IMR-90 (cell line): ENCODE measurements around the gene TAL1. TPM values are rescaled to one million over a fixed set of nuclear protein-coding genes. Genes with fewer than 3 reads are reported as not detected.

ENCODE experiments used
- ATAC-seq: fragments of 200-7000 bp; cut with Tn5 transposase; 2 replicates; pipeline ENCODE4 v1.9.1; 2020; ENCODE audit warnings: low read depth, mild to moderate bottlenecking, moderate library complexity
- BruUV-seq: library from RNA; stranded (reverse); fragments of 400-500 nt; replicated peaks from 2 replicates; lab custom pipeline; 2021; lab: Mats Ljungman, UMichigan
- CTCF ChIA-PET: fragments of 300-600 bp; formaldehyde crosslinking; extraction: SDS; loops from one replicate; lab custom pipeline; 2021; ENCODE audit warnings: antibody characterized with exemption; lab: Yijun Ruan, JAX
- POLR2A ChIA-PET: fragments of 300-600 bp; sonication (Branson Sonifier 250); formaldehyde crosslinking; loops from one replicate; lab custom pipeline; 2022; ENCODE audit warnings: antibody characterized with exemption; ENCODE audit not compliant: unreplicated experiment; lab: Charles Lee
- DNase-seq: peaks from one replicate; pipeline ENCODE4 v3.0.0; 2013
- H2AFZ ChIP-seq: replicated peaks from 2 replicates; pipeline ENCODE3; 2013; ENCODE audit warnings: low read length, mild to moderate bottlenecking; ENCODE audit not compliant: poor library complexity
- H2AK5ac ChIP-seq: 2 replicates; pipeline ENCODE4 v1.6.1; 2013; ENCODE audit warnings: low read depth, low read length, inconsistent platforms
- H2AK9ac ChIP-seq: replicated peaks from 2 replicates; pipeline ENCODE3; 2013; ENCODE audit warnings: mild to moderate bottlenecking, low read depth, low read length, moderate library complexity; ENCODE audit not compliant: poor library complexity
- H2BK120ac ChIP-seq: 2 replicates; pipeline ENCODE4 v1.6.1; 2013; ENCODE audit warnings: low read depth, low read length, inconsistent platforms
- H2BK15ac ChIP-seq: 3 replicates; pipeline ENCODE4 v1.6.1; 2013; ENCODE audit warnings: low read depth, low read length, inconsistent platforms
- H2BK20ac ChIP-seq: 2 replicates; pipeline ENCODE4 v1.6.1; 2013; ENCODE audit warnings: low read depth, mild to moderate bottlenecking, inconsistent platforms, low read length, moderate library complexity
- H2BK5ac ChIP-seq: 2 replicates; pipeline ENCODE4 v1.6.1; 2013; ENCODE audit warnings: mild to moderate bottlenecking, low read depth, low read length, inconsistent platforms; ENCODE audit not compliant: poor library complexity, severe bottlenecking
- H3K14ac ChIP-seq: replicated peaks from 2 replicates; pipeline ENCODE4 v1.6.1; 2013; ENCODE audit warnings: low read depth, low read length, inconsistent platforms
- H3K18ac ChIP-seq: 2 replicates; pipeline ENCODE4 v1.6.1; 2013; ENCODE audit warnings: low read depth, low read length, control low read depth
- H3K23ac ChIP-seq: 2 replicates; pipeline ENCODE4 v1.6.1; 2013; ENCODE audit warnings: low read depth, low read length, inconsistent platforms
- H3K27ac ChIP-seq: 2 replicates; pipeline ENCODE4 v1.5.1; 2013; ENCODE audit warnings: mild to moderate bottlenecking, control low read depth, low read length; ENCODE audit not compliant: insufficient read depth
- H3K27me3 ChIP-seq: 2 replicates; pipeline ENCODE4 v1.6.1; 2013; ENCODE audit warnings: low read length; ENCODE audit not compliant: control insufficient read depth, insufficient read depth
- H3K36me3 ChIP-seq: 2 replicates; pipeline ENCODE4 v1.6.1; 2013; ENCODE audit warnings: low read length, mixed read lengths; ENCODE audit not compliant: control insufficient read depth, insufficient read depth
- H3K4ac ChIP-seq: 2 replicates; pipeline ENCODE4 v1.6.1; 2013; ENCODE audit warnings: low read depth, low read length, inconsistent platforms
- H3K4me1 ChIP-seq: 2 replicates; pipeline ENCODE4 v1.6.1; 2013; ENCODE audit warnings: low read length, mixed read lengths; ENCODE audit not compliant: control insufficient read depth, insufficient read depth
- H3K4me2 ChIP-seq: 2 replicates; pipeline ENCODE4 v1.6.1; 2013; ENCODE audit warnings: low read depth, mild to moderate bottlenecking, control low read depth, low read length, moderate library complexity
- H3K4me3 ChIP-seq: 2 replicates; pipeline ENCODE4 v1.5.1; 2013; ENCODE audit warnings: low read depth, mild to moderate bottlenecking, control low read depth, low read length, moderate library complexity; ENCODE audit not compliant: insufficient read depth
- H3K56ac ChIP-seq: 2 replicates; pipeline ENCODE4 v1.6.1; 2013; ENCODE audit warnings: low read length, inconsistent platforms; ENCODE audit not compliant: insufficient read depth; ENCODE audit errors: extremely low read depth
- H3K79me1 ChIP-seq, 2 experiments: 2 replicates each; pipeline ENCODE4 v1.6.1; 2013; ENCODE audit warnings: low read length in 2 of 2, inconsistent platforms in 1 of 2, low read depth in 1 of 2
- H3K9ac ChIP-seq: 2 replicates; pipeline ENCODE4 v1.6.1; 2013; ENCODE audit warnings: low read depth, low read length, control low read depth
- H3K9me1 ChIP-seq: 2 replicates; pipeline ENCODE4 v1.6.1; 2013; ENCODE audit warnings: low read length, inconsistent platforms; ENCODE audit not compliant: insufficient read depth
- H3K9me3 ChIP-seq: 2 replicates; pipeline ENCODE4 v1.6.1; 2013; ENCODE audit warnings: low read length; ENCODE audit not compliant: control insufficient read depth, insufficient read depth
- H4K20me1 ChIP-seq: 2 replicates; pipeline ENCODE4 v1.6.1; 2013; ENCODE audit warnings: low read length, inconsistent platforms; ENCODE audit not compliant: insufficient read depth
- H4K5ac ChIP-seq: 2 replicates; pipeline ENCODE4 v1.6.1; 2013; ENCODE audit warnings: mild to moderate bottlenecking, low read depth, low read length, control low read depth
- H4K8ac ChIP-seq, 2 experiments: 2 replicates each; pipeline ENCODE4 v1.6.1; 2013; ENCODE audit warnings: low read depth in 2 of 2, low read length in 2 of 2, control low read depth in 1 of 2, inconsistent platforms in 1 of 2
- H4K91ac ChIP-seq: 2 replicates; pipeline ENCODE4 v1.6.1; 2013; ENCODE audit warnings: low read depth, low read length, inconsistent platforms; ENCODE audit not compliant: insufficient read depth
- CEBPB ChIP-seq: IDR thresholded peaks from 2 replicates; pipeline ENCODE4 v1.6.1; 2012; ENCODE audit warnings: low read depth, low read length, improper control_type of control experiment
- CHD1 ChIP-seq: IDR thresholded peaks from 2 replicates; pipeline ENCODE4 v1.6.1; 2012; ENCODE audit warnings: low read depth, low read length, improper control_type of control experiment
- FOS ChIP-seq: fragments of 150-350 bp; IDR thresholded peaks from 2 replicates; pipeline ENCODE4 v1.6.1; 2016; ENCODE audit warnings: low read depth, low read length
- MAFK ChIP-seq: IDR thresholded peaks from 2 replicates; pipeline ENCODE4 v1.6.1; 2012; ENCODE audit warnings: low read depth, low read length, improper control_type of control experiment
- MAZ ChIP-seq: IDR thresholded peaks from 2 replicates; pipeline ENCODE4 v1.6.1; 2012; ENCODE audit warnings: low read depth, mild to moderate bottlenecking, low read length, improper control_type of control experiment, moderate library complexity, borderline replicate concordance
- NFE2L2 ChIP-seq: fragments of 150-350 bp; IDR thresholded peaks from 2 replicates; pipeline ENCODE4 v1.6.1; 2016; ENCODE audit warnings: low read depth, mild to moderate bottlenecking, low read length
- RCOR1 ChIP-seq: IDR thresholded peaks from 2 replicates; pipeline ENCODE4 v1.6.1; 2012; ENCODE audit warnings: mild to moderate bottlenecking, low read length, improper control_type of control experiment; ENCODE audit not compliant: insufficient replicate concordance
- RFX5 ChIP-seq: IDR thresholded peaks from 2 replicates; pipeline ENCODE4 v1.8.0; 2012; ENCODE audit warnings: low read depth, mild to moderate bottlenecking, low read length, moderate library complexity
- SMC3 ChIP-seq: fragments of 150-350 bp; IDR thresholded peaks from 2 replicates; pipeline ENCODE4 v1.6.1; 2016; ENCODE audit warnings: low read depth, mild to moderate bottlenecking, antibody characterized with exemption, low read length, moderate library complexity
- WGBS, 2 experiments: methylation state at CpG; one replicate each; pipeline versions ENCODE4 v1.1.5 to v1.1.7; 2013; ENCODE audit warnings: missing lambda C conversion rate in 2 of 2; ENCODE audit not compliant: insufficient read length in 1 of 2; ENCODE audit errors: extremely low coverage in 2 of 2; 5-methylcytosine and 5-hydroxymethylcytosine counted together
- dilution Hi-C: fragments of 300-500 bp; cut with HindIII; formaldehyde crosslinking; loops from one replicate; pipeline ENCODE4 v1.14.3; 2018; ENCODE audit warnings: low sequenced_read_pairs; ENCODE audit not compliant: unreplicated experiment
- in situ Hi-C: fragments of 300-500 bp; cut with MboI; formaldehyde crosslinking; loops from 3 replicates; pipeline ENCODE4 v1.14.3; 2019; ENCODE audit warnings: low sequenced_read_pairs, inconsistent platforms, mixed read lengths
- intact Hi-C: fragments of 100-400 bp; cut with micrococcal nuclease; formaldehyde crosslinking; loops from 2 replicates; pipeline ENCODE4 v1.10.0; 2022
- polyA plus RNA-seq, 3 experiments: library from polyadenylated mRNA; depleted of rRNA; stranded (reverse); fragments of >200 nt; gene quantifications; 2 replicates each; pipeline ENCODE4 v1.2.3, GENCODE V29; 2012; ENCODE audit warnings: low replicate concordance in 1 of 3
- total RNA-seq: library from RNA; depleted of rRNA; stranded (reverse); fragments of >200 nt; gene quantifications from 2 replicates; pipeline ENCODE4 v1.2.3, GENCODE V29; 2012
- TF ChIP-seq, protein P1 (sequence below): conservative IDR thresholded peaks from 2 replicates; pipeline ENCODE4 v1.5.1; 2012; ENCODE audit warnings: mild to moderate bottlenecking, low read depth, low read length, improper control_type of control experiment
- TF ChIP-seq, protein P2 (sequence below): fragments of 150-350 bp; IDR thresholded peaks from 2 replicates; pipeline ENCODE4 v1.6.1; 2017; ENCODE audit warnings: mild to moderate bottlenecking, antibody characterized with exemption, low read length, low read depth
- TF ChIP-seq, protein P3 (sequence below): fragments of 150-350 bp; IDR thresholded peaks from 2 replicates; pipeline ENCODE4 v1.6.1; 2016; ENCODE audit warnings: low read depth, mild to moderate bottlenecking, low read length, moderate library complexity, borderline replicate concordance

The TAL1 gene
- total and polyA plus RNA-seq, 2 of the 4 experiments (the other 2 are of a cell fraction) = not detected

DNA sequence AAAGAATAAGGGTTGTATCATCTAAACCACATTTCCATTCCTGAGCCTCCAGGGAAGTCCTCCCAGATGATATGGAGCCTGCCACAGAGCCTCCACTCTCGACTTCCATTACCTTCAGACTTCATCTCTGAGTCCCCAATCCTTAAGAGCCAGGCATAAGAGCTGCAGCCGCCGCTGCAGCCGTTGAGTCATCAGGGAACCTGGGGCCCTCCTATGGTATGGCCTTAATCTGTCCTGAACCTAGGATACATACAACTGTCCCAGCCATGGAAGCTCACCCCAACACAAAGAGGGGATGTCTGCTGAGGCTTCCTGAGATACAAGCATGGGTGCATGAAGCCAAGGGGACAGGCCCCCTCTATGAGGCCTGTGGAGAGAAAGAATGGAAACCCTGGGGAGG is 16.3 kb downstream of the TAL1 start:
- Histone ChIP-seq H2BK120ac (no peak overlapping the region), H3K23ac (no peak overlapping the region), H3K27ac (no peak overlapping the region), H3K4me3 (no peak overlapping the region), H4K5ac (no peak overlapping the region), H3K9me3 (no peaks in the 10 kb centered on the region), H3K27me3 (peaks cover 17% of the 10 kb centered on the region), H2BK15ac (no peak overlapping the region), H3K56ac (no peak overlapping the region), H3K9me1 (no peaks in the 10 kb centered on the region), H4K8ac (no peak overlapping the region), H3K4ac (no peak overlapping the region), H3K79me1 (no peaks in the 10 kb centered on the region), H2AK5ac (no peak overlapping the region), H3K4me1 (no peaks in the 10 kb centered on the region), H3K36me3 (no peaks in the 10 kb centered on the region), H4K20me1 (no peaks in the 10 kb centered on the region), H2BK5ac (no peak overlapping the region), H2AK9ac (no peak overlapping the region), H3K4me2 (no peak overlapping the region), H3K9ac (no peak overlapping the region), H3K18ac (no peak overlapping the region), H4K91ac (no peak overlapping the region), H3K14ac (no peak overlapping the region), H2BK20ac (no peak overlapping the region), H2AFZ (no peak overlapping the region)
- ChIA-PET POLR2A (no interaction called here), CTCF (no interaction called here)
- no CpG with 5 or more reads among the region's 4 CpGs for WGBS, 2 experiments
- dilution Hi-C loops (no loop called here), in situ Hi-C loops (no loop called here), intact Hi-C loops (no loop called here)
- no peak for DNase-seq
- no TSS peak for BruUV-seq
- no peak for TF ChIP-seq MAFK
- TF ChIP-seq, protein P1, sequence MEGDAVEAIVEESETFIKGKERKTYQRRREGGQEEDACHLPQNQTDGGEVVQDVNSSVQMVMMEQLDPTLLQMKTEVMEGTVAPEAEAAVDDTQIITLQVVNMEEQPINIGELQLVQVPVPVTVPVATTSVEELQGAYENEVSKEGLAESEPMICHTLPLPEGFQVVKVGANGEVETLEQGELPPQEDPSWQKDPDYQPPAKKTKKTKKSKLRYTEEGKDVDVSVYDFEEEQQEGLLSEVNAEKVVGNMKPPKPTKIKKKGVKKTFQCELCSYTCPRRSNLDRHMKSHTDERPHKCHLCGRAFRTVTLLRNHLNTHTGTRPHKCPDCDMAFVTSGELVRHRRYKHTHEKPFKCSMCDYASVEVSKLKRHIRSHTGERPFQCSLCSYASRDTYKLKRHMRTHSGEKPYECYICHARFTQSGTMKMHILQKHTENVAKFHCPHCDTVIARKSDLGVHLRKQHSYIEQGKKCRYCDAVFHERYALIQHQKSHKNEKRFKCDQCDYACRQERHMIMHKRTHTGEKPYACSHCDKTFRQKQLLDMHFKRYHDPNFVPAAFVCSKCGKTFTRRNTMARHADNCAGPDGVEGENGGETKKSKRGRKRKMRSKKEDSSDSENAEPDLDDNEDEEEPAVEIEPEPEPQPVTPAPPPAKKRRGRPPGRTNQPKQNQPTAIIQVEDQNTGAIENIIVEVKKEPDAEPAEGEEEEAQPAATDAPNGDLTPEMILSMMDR = no peak
- no peak for TF ChIP-seq FOS
- TF ChIP-seq RCOR1 = no peak
- TF ChIP-seq, protein P2, sequence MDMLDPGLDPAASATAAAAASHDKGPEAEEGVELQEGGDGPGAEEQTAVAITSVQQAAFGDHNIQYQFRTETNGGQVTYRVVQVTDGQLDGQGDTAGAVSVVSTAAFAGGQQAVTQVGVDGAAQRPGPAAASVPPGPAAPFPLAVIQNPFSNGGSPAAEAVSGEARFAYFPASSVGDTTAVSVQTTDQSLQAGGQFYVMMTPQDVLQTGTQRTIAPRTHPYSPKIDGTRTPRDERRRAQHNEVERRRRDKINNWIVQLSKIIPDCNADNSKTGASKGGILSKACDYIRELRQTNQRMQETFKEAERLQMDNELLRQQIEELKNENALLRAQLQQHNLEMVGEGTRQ = no peak
- no peak for TF ChIP-seq CEBPB
- no peak for TF ChIP-seq MAZ
- TF ChIP-seq NFE2L2 = no peak
- TF ChIP-seq, protein P3, sequence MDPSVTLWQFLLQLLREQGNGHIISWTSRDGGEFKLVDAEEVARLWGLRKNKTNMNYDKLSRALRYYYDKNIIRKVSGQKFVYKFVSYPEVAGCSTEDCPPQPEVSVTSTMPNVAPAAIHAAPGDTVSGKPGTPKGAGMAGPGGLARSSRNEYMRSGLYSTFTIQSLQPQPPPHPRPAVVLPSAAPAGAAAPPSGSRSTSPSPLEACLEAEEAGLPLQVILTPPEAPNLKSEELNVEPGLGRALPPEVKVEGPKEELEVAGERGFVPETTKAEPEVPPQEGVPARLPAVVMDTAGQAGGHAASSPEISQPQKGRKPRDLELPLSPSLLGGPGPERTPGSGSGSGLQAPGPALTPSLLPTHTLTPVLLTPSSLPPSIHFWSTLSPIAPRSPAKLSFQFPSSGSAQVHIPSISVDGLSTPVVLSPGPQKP = no peak
- TF ChIP-seq SMC3 = no peak
- no peak for TF ChIP-seq RFX5
- TF ChIP-seq CHD1 = no peak
- no peak for ATAC-seq
